ENCODE data around the gene CSTF2.

DNA sequence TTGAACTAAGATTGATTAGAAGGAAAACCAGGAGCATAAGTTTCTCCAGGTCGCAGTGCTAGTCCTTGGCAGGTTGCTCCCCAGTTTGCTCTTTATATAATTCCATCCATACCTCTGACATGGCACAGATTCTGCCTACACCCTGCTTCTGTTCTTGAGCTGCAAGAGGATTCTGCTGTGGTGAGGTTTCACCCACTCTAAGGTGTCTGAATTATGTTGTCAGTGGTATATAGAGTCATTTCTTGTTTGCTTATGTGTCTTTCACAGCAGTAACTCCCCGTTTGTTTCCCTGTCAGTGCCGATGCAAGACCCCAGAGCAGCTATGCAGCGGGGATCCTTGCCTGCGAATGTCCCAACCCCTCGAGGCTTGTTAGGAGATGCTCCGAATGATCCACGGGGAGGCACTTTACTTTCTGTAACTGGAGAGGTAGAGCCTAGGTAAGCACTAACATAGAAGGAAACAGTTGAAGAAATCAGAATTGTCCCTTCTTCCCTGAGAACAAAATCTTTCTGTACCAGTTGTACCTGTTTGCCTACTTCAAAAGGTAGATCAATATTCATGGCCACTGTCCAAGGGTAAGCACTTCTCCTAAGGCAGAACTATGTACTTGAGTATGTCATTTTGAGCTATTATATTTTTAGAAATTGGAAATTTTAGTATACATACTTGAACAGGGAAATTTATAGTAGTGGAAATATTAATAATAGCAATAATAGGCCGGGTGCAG is 11.2 kb downstream of the CSTF2 start:
- TF ChIP-seq SMARCE1 (IDR thresholded peaks at IDR 0.05) (no peak), ARID2 (IDR thresholded peaks at IDR 0.05) (no peak), POLR2A (conservative IDR thresholded peaks at IDR 0.05) (no peak), TAF1 (IDR thresholded peaks at IDR 0.05; ENCODE audit: control insufficient read depth, extremely low read depth, insufficient read depth, low read length, severe bottlenecking) (no peak), CHCHD3 (CRISPR knock-in tag; IDR thresholded peaks at IDR 0.05) (no peak), EZH2 (IDR thresholded peaks at IDR 0.05; ENCODE audit: borderline replicate concordance, low read depth, low read length) (no peak), CBFB (CRISPR knock-in tag; IDR thresholded peaks at IDR 0.05) (no peak), RCOR1 (IDR thresholded peaks at IDR 0.05; ENCODE audit: borderline replicate concordance in 1 of 2, low read depth in 2 of 2, low read length in 2 of 2) (no peak), POLR2AphosphoS5 (IDR thresholded peaks at IDR 0.05; ENCODE audit: control insufficient read depth, insufficient read depth, low read depth, low read length) (no peak), CCNT2 (IDR thresholded peaks at IDR 0.05; ENCODE audit: borderline replicate concordance, extremely low read depth, insufficient read length, low read depth, low read length) (no peak)
